ENCODE measurements around the gene CLIC3.
A peak's percentile ranks its signal among the peaks of the same experiment; 100 is the strongest.

CLIC3 gene

GRCh38 chr9:137030538-137031527 is 34.5 kb upstream of the CLIC3 start:
- DNase-seq: no peak

- DNase-seq: no peak
Measured at GRCh38 chr9:137030006-137030405, 33.6 kb upstream of the CLIC3 start.

GRCh38 chr9:137029058-137029936 is 32.9 kb upstream of the CLIC3 start:
- DNase-seq: peak in 1 of 2 experiments; percentile 33

- DNase-seq: peak in 1 of 2 experiments; percentile 60
Measured at GRCh38 chr9:137028263-137029057, 32.1 kb upstream of the CLIC3 start.

GRCh38 chr9:137027369-137028262 is 31.2 kb upstream of the CLIC3 start, which contains the start of gene ABCA2:
ABCA2 (minus strand) TSS chr9:137028237; CDS start chr9:137028140, 97 bp downstream.
- DNase-seq: no peak

- DNase-seq: no peak
Measured at GRCh38 chr9:137026828-137027227, 30.5 kb upstream of the CLIC3 start.

GRCh38 chr9:137026384-137026783 is 30.0 kb upstream of the CLIC3 start:
- DNase-seq: no peak

- no peak for DNase-seq
Measured at GRCh38 chr9:137025517-137025966, 29.2 kb upstream of the CLIC3 start.

- DNase-seq: no peak
Measured at GRCh38 chr9:137023583-137023991, 27.2 kb upstream of the CLIC3 start.

GRCh38 chr9:137023157-137023556 is 26.8 kb upstream of the CLIC3 start:
- no peak for DNase-seq

- no peak for DNase-seq
Measured at GRCh38 chr9:137022662-137023008, 26.3 kb upstream of the CLIC3 start.

- DNase-seq: peak in 1 of 2 experiments; percentile 23
Measured at GRCh38 chr9:137021979-137022661, 25.8 kb upstream of the CLIC3 start.

GRCh38 chr9:137021568-137021978 is 25.2 kb upstream of the CLIC3 start:
- no peak for DNase-seq

GRCh38 chr9:137020771-137021567 is 24.6 kb upstream of the CLIC3 start:
- DNase-seq: no peak

GRCh38 chr9:137019891-137020683 is 23.7 kb upstream of the CLIC3 start:
- DNase-seq: no peak

GRCh38 chr9:137018761-137019559 is 22.6 kb upstream of the CLIC3 start:
- DNase-seq: no peak

- DNase-seq: no peak
Measured at GRCh38 chr9:137017791-137018497, 21.6 kb upstream of the CLIC3 start.

GRCh38 chr9:137017071-137017470 is 20.7 kb upstream of the CLIC3 start:
- no peak for DNase-seq

All from NCI-H446 (cell line).